ENCODE measurements around the gene ELAVL1. TPM values are rescaled to one million over a fixed set of nuclear protein-coding genes. Genes with fewer than 3 reads are reported as not detected.

ELAVL1 gene
- total and polyA plus RNA-seq, 4 donors: 15.0 to 72.8 (median 47.0) TPM

- Histone ChIP-seq H3K27ac (ENCODE audit: low read depth in 1 of 2, low read length in 1 of 2) (peak overlapping the region in 1 of 2 donors; percentile 74), H3K9ac (ENCODE audit: insufficient read depth in 1 of 2, low read length in 2 of 2) (no peak overlapping the region), H3K9me3 (ENCODE audit: control insufficient read depth in 4 of 4, insufficient read depth in 3 of 4, low read length in 3 of 4) (no peaks in the 10 kb centered on the region), H3K4me1 (ENCODE audit: control insufficient read depth in 5 of 5, insufficient read depth in 5 of 5, low read length in 5 of 5) (peaks cover 0 to 22% (median 8%) of the 10 kb centered on the region in 5 donors), H3K4me3 (no peak overlapping the region), H3K36me3 (ENCODE audit: control insufficient read depth in 4 of 4, insufficient read depth in 4 of 4, low read length in 4 of 4) (peaks cover 7 to 54% (median 37%) of the 10 kb centered on the region in 4 donors), H3K27me3 (ENCODE audit: control insufficient read depth in 3 of 3, insufficient read depth in 3 of 3, low read length in 2 of 3) (no peaks in the 10 kb centered on the region)
- TF ChIP-seq CTCF (IDR thresholded peaks at IDR 0.05; ENCODE audit: control extremely low read depth, extremely low read depth): no peak
- 73 to 90% methylated on average over 17 of the region's 17 CpGs for WGBS, 2 donors
- no peak for DNase-seq
- peak; percentile 3 for ATAC-seq (ENCODE audit: insufficient read depth, low FRiP score)
Observed at GRCh38 chr19:7987114-7987768, 18.2 kb downstream of the ELAVL1 start.

DNA sequence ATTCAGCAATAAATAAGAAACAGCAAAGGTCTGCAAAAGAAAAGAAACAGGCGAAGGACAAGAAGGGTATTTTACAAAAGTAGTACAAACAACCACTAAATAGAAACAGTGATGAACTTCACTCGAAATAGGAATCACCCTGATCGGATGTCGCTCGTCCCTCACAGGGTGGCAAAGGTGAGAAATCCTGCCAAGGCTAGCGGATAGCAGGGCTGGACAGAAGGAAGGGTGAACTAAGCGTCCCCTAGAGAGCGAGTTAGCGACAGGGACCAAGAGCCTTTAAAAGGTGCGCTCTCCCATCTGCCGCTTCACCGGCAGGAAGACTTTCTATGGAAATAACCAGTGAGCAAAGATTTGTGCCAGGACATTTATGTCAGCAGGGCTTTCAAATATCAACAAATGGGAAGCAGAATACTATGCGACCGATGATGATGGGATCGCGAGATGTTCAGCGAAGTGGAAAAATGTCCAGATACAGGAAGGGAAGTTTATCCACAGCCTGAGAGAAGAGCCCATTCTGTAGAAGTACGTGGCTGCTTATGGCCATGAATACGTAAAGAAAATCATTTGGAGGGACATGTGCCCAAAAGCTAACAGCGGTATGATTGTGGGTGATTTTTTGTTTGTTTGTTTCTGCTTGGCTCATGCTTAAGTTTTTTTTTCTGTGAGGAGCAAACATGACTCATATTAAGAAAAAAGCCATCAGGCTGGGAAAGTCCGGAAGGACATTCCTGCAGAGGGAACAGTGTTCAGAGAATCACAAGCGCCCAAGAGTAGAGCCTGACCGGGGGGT is 18.9 kb downstream of the ELAVL1 start:
- no peaks in the 10 kb centered on the region for H3K9me3 ChIP-seq (ENCODE audit: control insufficient read depth in 4 of 4, insufficient read depth in 3 of 4, low read length in 3 of 4)
- H3K27me3 ChIP-seq (ENCODE audit: control insufficient read depth in 3 of 3, insufficient read depth in 3 of 3, low read length in 2 of 3): no peaks in the 10 kb centered on the region
- no peak for TF ChIP-seq CTCF (IDR thresholded peaks at IDR 0.05; ENCODE audit: control extremely low read depth, extremely low read depth)
- DNase-seq (no peak), ATAC-seq (ENCODE audit: insufficient read depth, low FRiP score) (peak; percentile 8)
- peaks cover 0 to 22% (median 8%) of the 10 kb centered on the region in 5 donors for H3K4me1 ChIP-seq (ENCODE audit: control insufficient read depth in 5 of 5, insufficient read depth in 5 of 5, low read length in 5 of 5)
- no peak overlapping the region for H3K4me3 ChIP-seq
- H3K27ac ChIP-seq (ENCODE audit: low read depth in 1 of 2, low read length in 1 of 2): no peak overlapping the region
- WGBS, 2 donors: 80 to 89% methylated on average over 23 of the region's 23 CpGs
- H3K9ac ChIP-seq (ENCODE audit: insufficient read depth in 1 of 2, low read length in 2 of 2): no peak overlapping the region
- peaks cover 5 to 56% (median 41%) of the 10 kb centered on the region in 4 donors for H3K36me3 ChIP-seq (ENCODE audit: control insufficient read depth in 4 of 4, insufficient read depth in 4 of 4, low read length in 4 of 4)

DNA sequence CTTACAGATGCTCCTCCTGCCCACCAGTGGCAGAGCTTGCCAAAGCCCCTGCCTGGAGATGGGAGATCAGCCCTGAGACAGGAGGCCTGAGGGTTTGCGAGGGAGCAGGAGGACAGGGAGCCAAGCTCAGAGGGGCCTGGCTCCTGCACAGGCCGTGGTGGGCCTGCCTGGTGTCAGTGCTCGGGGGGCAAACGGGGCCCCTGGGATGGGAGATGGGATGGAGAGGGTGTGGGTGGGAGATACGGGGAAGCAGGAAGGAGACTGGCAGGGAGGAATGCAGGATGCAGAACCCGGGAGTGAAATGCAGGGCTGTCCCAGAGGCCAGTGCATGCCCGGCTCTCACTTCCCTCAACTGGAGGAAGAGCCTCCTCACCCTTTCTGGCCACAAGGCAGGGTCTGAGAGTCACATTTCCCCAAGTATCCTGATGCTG is 19.9 kb downstream of the ELAVL1 start:
- 80 to 85% methylated on average over 7 of the region's 7 CpGs for WGBS, 2 donors
- DNase-seq (no peak), ATAC-seq (ENCODE audit: insufficient read depth, low FRiP score) (no peak)
- Histone ChIP-seq H3K27ac (ENCODE audit: low read depth in 1 of 2, low read length in 1 of 2) (no peak overlapping the region), H3K9me3 (ENCODE audit: control insufficient read depth in 4 of 4, insufficient read depth in 3 of 4, low read length in 3 of 4) (no peaks in the 10 kb centered on the region), H3K4me3 (no peak overlapping the region), H3K27me3 (ENCODE audit: control insufficient read depth in 3 of 3, insufficient read depth in 3 of 3, low read length in 2 of 3) (no peaks in the 10 kb centered on the region), H3K36me3 (ENCODE audit: control insufficient read depth in 4 of 4, insufficient read depth in 4 of 4, low read length in 4 of 4) (peaks cover 4 to 48% (median 35%) of the 10 kb centered on the region in 4 donors), H3K9ac (ENCODE audit: insufficient read depth in 1 of 2, low read length in 2 of 2) (no peak overlapping the region), H3K4me1 (ENCODE audit: control insufficient read depth in 5 of 5, insufficient read depth in 5 of 5, low read length in 5 of 5) (peaks cover 0 to 22% (median 8%) of the 10 kb centered on the region in 5 donors)
- no peak for TF ChIP-seq CTCF (IDR thresholded peaks at IDR 0.05; ENCODE audit: control extremely low read depth, extremely low read depth)

All from lung (tissue), 12 donors.